ENCODE data around the gene PNMT.

PNMT gene

GRCh38 chr17:39633570-39634183 lies 34.6 kb upstream of the PNMT start:
- DNase-seq (ENCODE audit: low spot score): no peak

GRCh38 chr17:39634384-39634871 lies 33.8 kb upstream of the PNMT start:
- peak; percentile 68 for DNase-seq (ENCODE audit: low spot score)

GRCh38 chr17:39635614-39636176 lies 32.6 kb upstream of the PNMT start:
- no peak for DNase-seq (ENCODE audit: low spot score)

GRCh38 chr17:39636587-39636926 lies 31.7 kb upstream of the PNMT start:
- DNase-seq (ENCODE audit: low spot score): no peak

GRCh38 chr17:39636927-39637736 lies 31.1 kb upstream of the PNMT start, which contains the start of gene STARD3:
Gene STARD3, plus strand, starts transcription at chr17:39637144. Its CDS starts 16,388 bp downstream, at chr17:39653532.
- DNase-seq (ENCODE audit: low spot score): peak; percentile 98

GRCh38 chr17:39638317-39638716 lies 29.9 kb upstream of the PNMT start:
- DNase-seq (ENCODE audit: low spot score): no peak

- DNase-seq (ENCODE audit: low spot score): no peak
Observed at GRCh38 chr17:39639043-39639442, 29.2 kb upstream of the PNMT start.

- no peak for DNase-seq (ENCODE audit: low spot score)
Observed at GRCh38 chr17:39639566-39640458, 28.4 kb upstream of the PNMT start.

- no peak for DNase-seq (ENCODE audit: low spot score)
Observed at GRCh38 chr17:39640591-39641031, 27.6 kb upstream of the PNMT start.

GRCh38 chr17:39641097-39641496 lies 27.2 kb upstream of the PNMT start:
- DNase-seq (ENCODE audit: low spot score): no peak

GRCh38 chr17:39641883-39642282 lies 26.4 kb upstream of the PNMT start:
- no peak for DNase-seq (ENCODE audit: low spot score)

GRCh38 chr17:39642291-39643074 lies 25.8 kb upstream of the PNMT start:
- no peak for DNase-seq (ENCODE audit: low spot score)

GRCh38 chr17:39643271-39643670 lies 25.0 kb upstream of the PNMT start:
- peak; percentile 61 for DNase-seq (ENCODE audit: low spot score)

- no peak for DNase-seq (ENCODE audit: low spot score)
Observed at GRCh38 chr17:39647256-39647655, 21.0 kb upstream of the PNMT start.

- DNase-seq (ENCODE audit: low spot score): no peak
Observed at GRCh38 chr17:39648616-39649366, 19.5 kb upstream of the PNMT start.

GRCh38 chr17:39650121-39650579 lies 18.1 kb upstream of the PNMT start:
- no peak for DNase-seq (ENCODE audit: low spot score)

GRCh38 chr17:39651923-39652586 lies 16.2 kb upstream of the PNMT start:
- DNase-seq (ENCODE audit: low spot score): no peak

- no peak for DNase-seq (ENCODE audit: low spot score)
Observed at GRCh38 chr17:39652587-39653315, 15.5 kb upstream of the PNMT start.

GRCh38 chr17:39653316-39653661 lies 15.0 kb upstream of the PNMT start:
- DNase-seq (ENCODE audit: low spot score): no peak
